GM21447 (cell line): ENCODE results near the gene GPR158.

ENCODE experiments used
- ATAC-seq: cut with Tn5 transposase; IDR thresholded peaks from one replicate; pipeline ENCODE4 v1.9.1; 2021; ENCODE audit not compliant: unreplicated experiment

GPR158 gene

DNA sequence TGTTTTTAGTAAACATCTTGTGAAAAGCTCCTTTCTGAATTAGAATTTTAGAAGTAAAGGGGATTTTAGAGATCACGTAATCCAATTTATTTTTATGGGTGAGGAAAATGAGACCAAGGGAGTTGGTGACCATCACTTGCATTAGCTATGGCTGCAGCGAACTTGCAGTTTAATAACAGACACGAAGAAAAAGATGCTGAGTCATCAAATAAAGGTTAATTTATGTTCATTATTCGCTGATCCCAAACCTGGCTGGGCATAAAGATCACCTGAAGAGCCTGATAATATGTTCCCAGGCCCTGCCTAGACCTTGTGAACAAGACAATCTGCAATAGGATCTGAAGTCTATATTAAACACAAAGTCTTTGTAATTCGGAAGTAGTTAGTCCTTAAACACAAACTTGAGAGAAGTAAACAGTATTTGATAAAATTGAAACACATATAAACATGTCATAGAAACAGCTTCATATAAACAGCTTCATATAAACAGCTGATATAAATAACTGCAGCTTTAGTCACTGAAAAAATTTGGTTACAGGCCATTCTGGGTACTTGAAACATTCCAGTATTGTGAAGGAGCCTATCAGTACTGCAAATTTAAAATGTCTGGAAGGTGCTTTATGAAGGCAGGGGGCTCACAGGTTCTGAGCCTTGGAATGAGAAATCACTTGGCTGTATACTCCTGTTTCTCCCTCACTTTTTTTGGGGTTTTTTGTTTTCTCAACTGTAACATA lies 16.5 kb downstream of the GPR158 start:
- no peak for ATAC-seq

DNA sequence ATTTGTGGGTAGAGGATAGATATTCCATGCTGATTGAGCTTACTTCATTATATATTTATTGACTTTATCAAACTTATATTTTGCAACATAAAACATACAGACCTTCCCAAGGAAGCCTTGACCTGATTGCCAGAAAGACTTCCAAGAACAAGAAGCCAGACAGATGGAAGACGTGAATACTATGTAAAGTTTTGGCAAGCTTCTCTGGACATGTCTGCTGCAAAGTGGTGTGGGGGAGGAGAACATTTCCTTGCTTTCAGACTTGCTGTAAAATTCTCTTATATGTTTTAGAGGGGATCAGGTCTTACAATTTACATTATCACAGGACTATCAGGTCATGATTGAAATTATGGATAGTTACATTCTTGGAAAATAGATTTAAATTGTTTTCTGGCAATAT lies 23.4 kb downstream of the GPR158 start:
- no peak for ATAC-seq

DNA sequence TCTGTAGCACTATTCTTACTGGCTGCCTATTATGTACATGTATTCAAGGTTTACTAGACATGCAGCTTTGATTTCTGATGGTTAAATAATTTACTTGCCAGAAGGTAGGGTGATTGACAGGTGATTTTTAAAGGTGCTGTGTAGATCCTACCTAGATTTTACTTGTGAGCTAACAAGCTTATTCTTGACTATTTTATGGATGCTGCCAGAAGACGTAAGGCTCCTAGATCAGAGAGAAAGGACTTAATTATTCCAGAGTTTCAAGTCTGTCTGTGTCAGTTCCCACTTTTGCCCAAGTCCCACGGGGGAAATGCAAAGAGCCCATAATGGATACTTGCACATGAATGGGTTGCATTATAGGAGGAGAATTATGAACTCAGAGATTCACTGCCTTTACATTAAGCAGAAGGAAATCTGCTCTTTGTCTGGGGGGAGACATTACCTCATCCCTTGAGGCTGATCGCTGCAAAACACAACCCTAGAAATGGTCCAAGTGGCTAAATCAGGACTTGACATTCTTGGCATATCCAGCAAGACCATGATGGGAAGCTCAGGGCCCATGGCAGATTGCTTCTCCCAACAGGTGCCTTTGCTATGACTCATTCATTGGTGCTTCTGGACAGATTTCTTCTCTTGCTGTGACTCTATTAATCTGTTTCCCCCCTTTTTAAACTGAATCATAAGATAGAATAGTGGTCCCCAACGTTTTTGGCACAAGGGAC lies 32.1 kb downstream of the GPR158 start:
- ATAC-seq = no peak

DNA sequence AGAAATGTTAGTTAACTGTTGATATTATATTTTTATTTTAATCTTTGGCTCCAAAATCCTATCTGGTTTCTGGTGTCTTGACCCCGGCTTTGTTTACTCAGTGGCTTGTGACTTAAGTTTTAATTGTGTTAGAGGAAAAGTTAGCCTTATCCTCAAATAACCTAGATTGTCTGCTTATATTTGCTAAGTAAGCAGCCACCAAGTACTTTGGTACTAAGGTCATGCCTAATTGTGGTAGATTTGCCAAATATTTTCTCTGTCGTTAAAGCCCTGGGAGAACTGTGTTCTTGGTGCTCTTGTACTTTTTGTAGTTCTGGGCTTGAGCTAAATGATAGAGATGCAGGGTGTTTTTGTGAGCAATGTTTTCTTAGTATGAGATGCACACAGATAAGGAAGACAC lies 34.8 kb downstream of the GPR158 start:
- ATAC-seq = no peak

DNA sequence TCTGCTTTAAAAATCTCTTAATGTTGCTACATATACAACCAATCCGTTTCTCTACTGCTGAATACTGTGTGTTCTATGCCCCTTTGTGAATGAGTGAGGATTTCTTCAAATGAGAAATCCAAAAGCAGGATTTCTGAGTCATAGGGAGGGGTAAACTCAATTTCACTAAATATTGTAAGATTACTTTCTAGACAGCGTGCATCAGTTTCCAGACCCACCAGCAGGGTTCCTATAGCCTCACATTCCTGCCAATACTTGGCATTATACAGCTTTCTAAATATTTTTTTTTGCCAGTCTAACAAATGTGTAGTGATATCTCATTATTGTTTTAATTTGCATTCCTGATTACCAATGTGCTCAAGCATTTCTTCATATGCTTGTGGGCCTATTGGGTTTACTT lies 35.5 kb downstream of the GPR158 start:
- ATAC-seq = no peak

DNA sequence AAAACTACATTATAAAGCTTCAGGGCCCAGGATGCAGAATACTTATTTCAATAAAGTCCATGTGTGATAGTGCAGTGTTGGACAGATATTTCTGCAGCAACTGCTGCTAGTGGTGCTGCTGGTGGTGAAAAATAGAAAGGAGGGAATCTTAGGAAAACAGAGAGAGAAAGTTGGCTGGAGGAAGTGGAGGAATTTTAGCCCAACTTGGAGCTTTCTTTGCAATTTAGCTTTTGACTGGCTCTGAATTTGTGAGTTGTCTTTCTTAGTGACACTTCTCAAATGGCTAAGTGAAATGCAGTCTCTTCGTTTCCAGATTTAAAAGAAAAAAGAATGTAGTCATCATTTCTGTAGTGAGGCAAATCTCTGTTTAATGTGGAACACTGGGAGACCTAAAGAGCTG lies 45.4 kb downstream of the GPR158 start:
- no peak for ATAC-seq

DNA sequence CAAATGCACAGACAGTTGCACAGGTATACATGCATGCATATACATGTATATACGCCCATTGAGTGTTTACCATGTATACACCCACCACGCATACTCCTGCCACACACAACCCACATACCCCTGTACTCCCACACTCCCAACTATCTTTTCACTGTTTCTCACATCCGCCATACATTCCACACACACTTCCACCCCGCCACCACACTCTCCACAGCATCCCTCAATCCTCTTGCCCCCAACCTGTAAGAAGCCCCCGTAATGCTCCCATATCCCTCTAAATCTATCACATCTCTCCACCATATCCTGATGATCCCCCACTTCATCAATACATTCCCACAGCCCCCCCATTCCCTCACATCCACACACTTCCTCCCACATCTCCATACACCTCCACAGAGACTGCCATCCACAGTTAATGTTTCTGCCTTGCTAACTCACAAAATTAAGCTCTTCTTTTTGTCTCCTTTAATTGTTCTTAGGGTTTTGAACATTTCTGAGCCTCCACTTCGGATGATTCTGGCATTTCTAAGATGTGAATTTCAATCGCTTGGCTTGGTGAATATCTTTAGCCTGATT lies 47.4 kb downstream of the GPR158 start:
- no peak for ATAC-seq

DNA sequence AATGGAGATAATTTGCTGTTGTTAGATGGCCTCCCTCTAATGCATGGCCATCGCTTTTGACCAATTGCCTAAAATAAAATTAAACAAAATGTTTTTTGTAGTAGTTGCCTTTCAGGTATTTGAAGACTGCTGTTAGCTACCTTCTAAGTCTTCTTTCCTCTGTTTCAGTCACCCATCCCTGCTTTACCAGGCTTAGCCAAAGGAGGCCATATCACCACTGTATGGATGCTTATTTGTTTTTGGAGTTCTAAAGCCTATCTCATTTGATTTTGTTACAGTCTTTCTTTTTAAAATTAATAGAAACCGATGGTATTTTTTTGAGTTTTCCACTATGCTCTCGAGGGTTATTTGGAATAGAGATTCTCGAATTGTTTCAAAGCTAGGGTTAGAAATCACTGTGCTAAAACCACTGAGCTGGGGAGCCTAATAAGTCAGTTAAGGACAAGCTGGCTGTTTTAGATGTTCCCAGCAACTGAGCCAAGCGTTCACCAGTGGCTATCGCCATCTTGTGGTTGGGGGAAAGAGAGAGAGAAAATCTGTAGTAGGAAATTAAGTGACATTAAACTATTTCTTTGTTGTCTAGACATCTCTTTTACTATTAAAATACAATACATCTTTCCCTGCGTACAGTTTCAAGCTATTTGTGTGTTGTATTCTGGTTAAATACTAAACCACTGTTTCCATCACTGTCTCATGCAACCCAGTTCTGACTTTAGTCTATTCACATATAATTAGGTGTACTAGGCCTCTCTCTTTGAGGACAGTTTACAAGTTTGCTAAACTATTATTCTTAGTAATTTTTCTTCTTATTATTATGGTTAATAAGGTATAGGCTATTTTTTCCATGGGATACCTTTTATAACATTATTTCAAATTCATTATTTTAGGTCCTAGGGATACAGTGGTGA lies 52.2 kb downstream of the GPR158 start:
- ATAC-seq = no peak

DNA sequence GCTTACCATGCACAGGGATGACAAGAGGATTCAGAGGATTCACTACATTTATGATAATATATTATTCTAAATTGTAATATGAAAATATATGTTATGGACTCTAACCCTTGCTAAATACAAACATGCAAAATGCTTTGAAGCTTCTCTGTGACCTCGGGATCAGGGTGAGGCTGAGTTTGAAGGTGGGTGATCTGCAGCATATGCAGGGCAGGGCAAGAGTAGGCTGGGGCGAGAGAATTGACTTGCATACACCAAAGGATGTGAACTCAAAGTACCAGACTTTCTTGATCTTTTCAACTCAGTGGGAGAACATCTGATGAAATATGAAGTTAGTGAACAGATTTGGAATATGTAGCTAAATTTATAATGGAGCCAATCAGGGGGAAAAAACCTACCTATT lies 57.0 kb downstream of the GPR158 start:
- no peak for ATAC-seq

DNA sequence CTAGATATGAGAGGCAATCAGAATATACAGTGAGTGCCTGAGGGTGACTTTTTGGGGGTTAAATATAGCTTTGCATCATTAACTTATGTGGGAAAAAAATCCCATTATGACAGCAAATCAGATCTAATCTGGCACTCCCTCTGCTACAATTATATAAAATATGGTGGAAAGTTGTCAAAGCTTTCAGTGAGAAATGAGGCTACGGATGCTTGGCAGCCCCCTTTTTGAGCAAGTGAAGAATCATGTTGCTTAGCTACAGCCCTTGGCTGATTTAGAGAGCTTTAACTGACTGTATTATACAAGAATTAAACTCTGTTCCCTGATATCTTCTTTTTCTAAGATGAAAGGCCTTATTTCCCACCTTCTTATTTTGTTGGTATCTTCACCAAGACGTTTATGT lies 57.4 kb downstream of the GPR158 start:
- ATAC-seq = no peak

DNA sequence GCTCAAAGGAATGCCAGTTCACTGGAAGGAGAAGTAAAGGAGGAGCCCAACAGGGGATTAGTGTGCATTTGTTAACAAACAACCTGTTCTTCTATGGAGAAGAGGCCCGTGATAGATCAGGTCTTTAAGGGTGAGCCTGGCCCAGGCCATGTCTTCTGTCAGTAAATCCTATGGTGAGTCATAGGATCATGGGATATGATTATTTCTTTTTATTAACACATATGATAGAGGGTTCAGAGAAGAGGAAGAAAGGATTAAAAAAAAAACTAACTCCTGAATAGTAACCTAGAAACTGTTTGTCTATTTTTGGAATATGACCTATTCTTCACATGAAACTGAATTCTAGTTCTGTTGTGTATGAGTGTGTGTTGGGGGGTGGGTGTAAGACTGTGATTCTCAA lies 70.4 kb downstream of the GPR158 start:
- ATAC-seq = no peak

DNA sequence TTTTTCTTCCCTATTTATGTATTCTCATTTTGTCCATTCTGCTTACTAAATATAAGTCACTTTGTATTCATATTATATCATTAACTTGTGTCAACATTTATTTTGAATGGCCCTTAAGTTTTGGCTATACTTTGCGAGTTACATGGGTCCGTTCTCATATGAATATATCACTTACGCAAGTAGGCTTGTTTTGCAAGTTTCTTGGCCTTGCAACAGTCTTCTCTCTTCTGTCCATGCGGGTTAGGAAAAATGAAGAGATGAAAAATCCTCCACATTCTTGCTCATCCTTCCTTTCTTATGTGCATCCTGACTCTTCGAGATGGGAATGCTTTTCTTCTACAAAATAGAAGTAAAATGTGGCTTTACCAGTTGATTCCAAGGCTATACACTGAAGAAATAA lies 82.8 kb downstream of the GPR158 start:
- ATAC-seq = no peak

DNA sequence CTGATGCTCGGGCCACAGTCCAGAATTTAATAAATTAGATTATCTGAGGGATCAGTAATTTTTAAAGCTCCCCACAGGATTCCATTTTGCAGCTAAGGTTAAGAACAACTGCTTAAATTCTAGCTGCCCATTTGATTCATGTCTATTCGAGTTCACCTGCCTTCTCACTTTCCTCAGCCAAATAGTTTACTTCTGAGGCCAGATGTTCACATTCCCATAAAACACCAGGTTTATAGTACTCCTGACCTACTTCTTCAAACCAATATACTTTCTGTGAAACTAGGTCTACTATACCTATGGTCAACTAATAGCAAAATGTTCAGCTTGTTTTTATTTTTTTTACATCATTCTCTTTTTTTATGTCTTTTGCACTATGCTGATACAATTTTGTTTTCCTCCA lies 86.3 kb downstream of the GPR158 start:
- no peak for ATAC-seq

DNA sequence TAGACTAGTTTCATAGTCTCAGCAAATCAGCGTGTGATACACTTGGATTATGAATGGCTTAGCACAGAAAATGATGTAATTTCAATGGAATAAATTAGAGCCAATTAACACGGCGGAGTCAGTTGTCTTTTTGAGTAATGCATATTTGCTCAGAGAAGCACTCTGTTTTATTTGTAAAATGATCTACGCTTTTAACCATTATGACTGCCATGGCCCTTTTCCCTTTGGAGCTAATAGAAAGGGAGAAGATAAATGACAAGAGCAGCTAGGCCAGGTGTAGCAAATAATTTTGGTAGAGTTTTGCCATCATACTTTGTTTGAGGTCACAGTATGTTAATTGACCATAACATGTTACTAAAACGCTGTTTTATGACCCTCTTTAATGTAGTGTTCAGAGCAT lies 86.8 kb downstream of the GPR158 start:
- ATAC-seq = no peak

DNA sequence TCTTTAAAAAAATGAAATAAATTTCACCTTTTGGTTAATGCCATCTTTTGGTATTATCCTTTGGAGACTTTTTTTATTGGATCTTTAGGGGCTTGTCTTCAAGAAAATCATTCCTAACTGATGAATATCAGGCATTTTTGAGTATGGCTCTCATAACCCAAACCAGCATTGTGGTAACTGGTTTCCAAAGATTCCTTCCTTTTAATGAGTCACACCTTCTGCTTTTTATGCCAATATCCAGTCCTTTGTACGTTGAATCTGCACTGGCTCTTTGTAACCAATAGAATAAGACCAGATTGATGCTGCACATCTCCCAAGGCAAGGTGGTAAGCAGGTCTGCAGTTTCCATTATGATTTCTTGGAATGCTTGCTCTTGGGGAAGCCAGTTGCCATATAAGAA lies 89.1 kb downstream of the GPR158 start:
- ATAC-seq = no peak

DNA sequence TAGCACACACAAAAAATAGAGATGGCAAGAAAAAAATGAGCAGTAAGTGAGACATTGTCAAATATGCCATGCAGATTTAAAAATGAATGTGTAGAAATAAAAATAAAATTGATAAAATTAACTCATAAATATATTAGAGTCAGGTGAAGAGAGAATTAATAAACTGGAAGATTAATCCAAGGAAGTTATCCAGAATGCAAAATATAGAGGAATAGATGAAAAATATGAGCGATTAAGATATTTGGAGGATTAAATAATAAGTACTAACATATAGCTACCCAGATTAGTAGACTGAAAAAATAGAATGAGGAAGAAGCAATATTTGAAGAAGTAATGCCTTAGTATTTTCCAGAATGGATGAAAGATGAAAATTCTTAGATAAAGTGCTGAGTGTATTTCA lies 103.4 kb downstream of the GPR158 start:
- ATAC-seq = no peak

DNA sequence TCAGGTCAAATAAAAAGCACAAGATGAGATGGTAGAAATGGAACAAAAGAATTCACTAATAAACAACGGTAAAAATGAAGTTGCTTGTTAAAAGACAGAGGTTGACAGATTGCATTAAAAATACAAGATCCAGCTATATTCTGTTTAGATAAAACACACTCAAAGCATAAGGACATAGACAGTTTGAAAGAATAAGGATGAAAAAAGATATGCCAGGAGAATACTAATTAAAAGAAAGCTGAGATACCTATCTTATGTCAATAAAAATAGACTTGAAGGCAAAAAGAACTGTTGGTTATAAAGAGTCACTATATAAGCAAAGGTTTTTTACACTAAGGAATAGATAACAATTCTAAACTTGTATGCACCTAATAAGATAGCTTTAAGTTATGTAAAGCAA lies 105.3 kb downstream of the GPR158 start:
- ATAC-seq = no peak

DNA sequence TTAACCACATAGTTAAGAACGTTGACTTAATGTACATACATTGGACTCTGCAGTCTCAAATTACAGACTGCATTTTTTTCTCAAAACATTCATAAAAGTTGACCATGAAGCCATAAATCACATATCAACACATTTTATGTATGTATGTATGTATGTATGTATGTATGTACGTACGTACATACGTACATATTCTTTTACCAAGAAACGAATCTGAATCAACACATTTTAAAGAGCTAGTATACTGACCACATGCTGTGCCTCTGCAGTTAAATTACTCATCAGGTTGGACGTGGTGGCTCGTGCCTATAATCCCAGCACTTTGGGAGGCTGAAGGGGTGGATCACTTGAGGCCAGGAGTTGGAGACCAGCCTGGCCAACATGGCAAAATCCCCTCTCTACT lies 105.8 kb downstream of the GPR158 start:
- ATAC-seq = no peak

DNA sequence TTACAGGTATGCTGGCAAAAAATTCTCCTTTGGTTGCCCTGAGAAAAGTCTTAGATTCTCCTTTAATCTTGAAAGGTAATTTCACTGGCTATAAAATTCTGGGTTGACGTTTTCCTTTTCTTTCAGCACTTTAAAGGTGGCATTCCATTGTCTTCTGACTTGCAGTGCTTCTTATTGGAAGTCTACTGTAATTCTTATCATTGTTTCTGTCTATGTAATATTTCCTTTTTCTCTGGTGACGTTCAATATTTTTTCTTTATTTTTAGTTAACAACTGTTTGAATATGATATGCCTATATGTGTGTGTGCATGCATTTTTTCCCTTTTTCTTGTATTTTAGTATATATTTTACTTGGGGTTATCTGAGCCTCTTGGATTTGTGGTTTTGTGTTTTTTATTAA lies 111.0 kb downstream of the GPR158 start:
- no peak for ATAC-seq

DNA sequence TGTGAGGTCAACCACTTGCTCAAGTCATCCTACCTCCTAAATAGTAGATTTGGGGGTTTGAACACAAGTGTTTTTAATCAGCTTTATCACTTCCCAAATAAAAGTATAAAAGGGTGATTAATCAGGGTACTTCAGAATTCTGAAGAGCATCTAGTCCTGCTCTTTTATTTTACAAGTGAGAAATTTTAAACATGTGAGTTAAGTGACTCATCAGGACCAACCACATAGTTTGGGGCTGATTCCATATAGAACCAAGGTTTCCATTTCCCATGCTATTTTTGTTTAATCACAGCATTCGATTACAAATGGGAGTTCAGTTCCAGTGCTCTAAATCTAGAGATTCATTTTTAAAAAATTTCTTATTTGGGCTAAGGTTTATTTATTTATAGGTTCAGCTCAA lies 113.4 kb downstream of the GPR158 start:
- no peak for ATAC-seq
